Peyer's patch (tissue), 4 donors: ENCODE data around the gene ZDHHC6.

Experiments used
- POLR2A ChIP-seq, 2 donors: fragments of 450-650 bp; IDR thresholded peaks; one replicate each; pipeline ENCODE4 v1.5.1; 2017; ENCODE audit warnings: antibody characterized with exemption in 2 of 2, mild to moderate bottlenecking in 2 of 2, moderate library complexity in 2 of 2
- TF ChIP-seq, protein P1 (sequence below), 6 experiments: fragments of 450-650 bp in 4 of 6; fragments of 200-600 bp in 2 of 6; sonication (generic) in 1 of 6; IDR thresholded peaks; one replicate each; pipeline ENCODE4 v1.5.1; 2017 to 2019; ENCODE audit warnings: antibody characterized with exemption in 6 of 6, mild to moderate bottlenecking in 3 of 6, moderate library complexity in 1 of 6

DNA sequence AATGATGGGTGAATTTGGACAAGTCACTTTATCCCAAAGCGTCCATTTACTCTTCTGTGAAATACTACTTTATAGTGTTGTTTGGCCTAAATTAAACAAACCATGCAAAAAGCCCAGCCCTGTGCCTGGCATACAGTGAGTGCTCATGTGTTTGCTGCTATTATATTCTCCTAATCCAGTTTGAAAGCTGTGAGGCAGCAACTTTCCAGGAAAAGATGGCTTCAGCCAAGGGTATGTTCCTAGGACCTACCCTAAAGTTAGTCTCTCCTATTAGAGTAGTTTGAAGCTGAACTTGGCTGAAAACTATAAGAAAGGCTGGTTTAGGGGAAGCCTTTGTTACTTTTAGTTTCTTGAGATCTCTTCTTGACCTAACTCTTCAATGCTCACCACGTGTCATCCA lies 52.9 kb downstream of the ZDHHC6 start:
- TF ChIP-seq, protein P1, sequence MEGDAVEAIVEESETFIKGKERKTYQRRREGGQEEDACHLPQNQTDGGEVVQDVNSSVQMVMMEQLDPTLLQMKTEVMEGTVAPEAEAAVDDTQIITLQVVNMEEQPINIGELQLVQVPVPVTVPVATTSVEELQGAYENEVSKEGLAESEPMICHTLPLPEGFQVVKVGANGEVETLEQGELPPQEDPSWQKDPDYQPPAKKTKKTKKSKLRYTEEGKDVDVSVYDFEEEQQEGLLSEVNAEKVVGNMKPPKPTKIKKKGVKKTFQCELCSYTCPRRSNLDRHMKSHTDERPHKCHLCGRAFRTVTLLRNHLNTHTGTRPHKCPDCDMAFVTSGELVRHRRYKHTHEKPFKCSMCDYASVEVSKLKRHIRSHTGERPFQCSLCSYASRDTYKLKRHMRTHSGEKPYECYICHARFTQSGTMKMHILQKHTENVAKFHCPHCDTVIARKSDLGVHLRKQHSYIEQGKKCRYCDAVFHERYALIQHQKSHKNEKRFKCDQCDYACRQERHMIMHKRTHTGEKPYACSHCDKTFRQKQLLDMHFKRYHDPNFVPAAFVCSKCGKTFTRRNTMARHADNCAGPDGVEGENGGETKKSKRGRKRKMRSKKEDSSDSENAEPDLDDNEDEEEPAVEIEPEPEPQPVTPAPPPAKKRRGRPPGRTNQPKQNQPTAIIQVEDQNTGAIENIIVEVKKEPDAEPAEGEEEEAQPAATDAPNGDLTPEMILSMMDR (IDR thresholded peaks at IDR 0.05): no peak
- TF ChIP-seq POLR2A (IDR thresholded peaks at IDR 0.05): no peak
